GM18907 (cell line): ENCODE results near the gene ZFP28.

Source experiments
- ATAC-seq: cut with Tn5 transposase; IDR thresholded peaks from one replicate; pipeline ENCODE4 v1.9.1; 2021; ENCODE audit warnings: mild to moderate bottlenecking, moderate library complexity; ENCODE audit not compliant: unreplicated experiment

The ZFP28 gene

DNA sequence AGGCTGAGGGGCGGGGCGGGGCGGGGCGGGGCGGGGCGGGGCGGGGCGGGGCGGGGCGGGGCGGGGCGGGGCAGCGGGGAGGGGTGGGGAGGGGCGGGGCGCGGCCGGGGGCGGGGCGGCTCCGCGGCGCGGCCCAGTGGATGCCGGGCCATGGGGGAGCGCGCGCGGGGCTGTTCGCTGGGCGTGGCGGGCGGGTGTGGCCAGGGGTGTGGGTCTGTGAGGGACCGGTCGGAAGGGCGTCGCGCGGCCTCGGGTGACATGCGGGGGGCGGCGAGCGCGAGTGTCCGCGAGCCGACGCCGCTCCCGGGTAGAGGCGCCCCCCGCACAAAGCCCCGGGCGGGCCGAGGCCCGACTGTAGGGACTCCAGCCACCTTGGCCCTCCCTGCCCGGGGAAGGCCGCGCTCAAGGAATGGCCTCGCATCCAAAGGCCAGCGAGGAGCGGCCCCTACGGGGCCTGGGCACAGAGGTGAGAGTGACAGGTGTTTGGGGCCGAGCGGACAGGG lies at the start of gene ZFP28:
Gene ZFP28, plus strand, starts transcription at position 188 of the 503 bp plus-strand sequence. Its CDS starts 71 bp downstream, at position 259.
- ATAC-seq: peak; percentile 42

DNA sequence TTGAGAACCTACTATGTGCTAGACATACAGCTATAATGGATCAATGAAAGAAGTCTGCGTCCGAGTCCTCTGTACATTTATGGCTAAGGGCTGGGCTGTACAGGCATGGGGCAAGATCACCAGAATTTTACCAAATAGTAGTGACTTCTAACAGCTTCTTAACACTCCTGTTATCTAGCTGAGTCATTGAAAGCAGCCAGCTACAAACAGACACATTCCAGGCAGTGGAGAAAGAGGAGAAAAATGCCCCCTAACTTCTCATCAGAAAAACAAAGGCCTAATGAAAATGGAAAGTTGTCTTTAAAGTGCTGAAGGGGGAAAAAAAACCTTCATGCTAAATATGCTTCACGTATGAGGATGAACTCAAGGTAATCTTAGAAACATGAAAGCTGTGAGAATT lies 47.3 kb upstream of the ZFP28 start:
- ATAC-seq: no peak

DNA sequence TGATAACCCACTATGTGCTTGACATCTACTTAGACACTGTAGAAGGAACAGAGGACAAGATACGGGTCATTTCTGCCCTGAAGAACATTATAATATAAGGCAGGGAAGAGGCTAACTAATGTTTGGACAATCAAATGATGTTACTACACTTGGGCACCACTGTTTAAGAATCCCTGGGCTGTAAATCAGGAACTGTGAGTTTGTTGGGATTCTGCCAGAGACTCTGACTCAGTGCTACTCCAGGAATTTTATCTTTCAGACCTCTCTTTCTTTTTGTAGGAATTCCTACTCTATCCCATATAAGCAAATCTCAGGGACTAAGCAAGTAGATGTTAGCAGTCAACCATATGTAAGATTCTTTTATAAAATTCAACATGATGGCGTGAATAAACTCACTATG lies 34.2 kb upstream of the ZFP28 start:
- ATAC-seq: no peak

DNA sequence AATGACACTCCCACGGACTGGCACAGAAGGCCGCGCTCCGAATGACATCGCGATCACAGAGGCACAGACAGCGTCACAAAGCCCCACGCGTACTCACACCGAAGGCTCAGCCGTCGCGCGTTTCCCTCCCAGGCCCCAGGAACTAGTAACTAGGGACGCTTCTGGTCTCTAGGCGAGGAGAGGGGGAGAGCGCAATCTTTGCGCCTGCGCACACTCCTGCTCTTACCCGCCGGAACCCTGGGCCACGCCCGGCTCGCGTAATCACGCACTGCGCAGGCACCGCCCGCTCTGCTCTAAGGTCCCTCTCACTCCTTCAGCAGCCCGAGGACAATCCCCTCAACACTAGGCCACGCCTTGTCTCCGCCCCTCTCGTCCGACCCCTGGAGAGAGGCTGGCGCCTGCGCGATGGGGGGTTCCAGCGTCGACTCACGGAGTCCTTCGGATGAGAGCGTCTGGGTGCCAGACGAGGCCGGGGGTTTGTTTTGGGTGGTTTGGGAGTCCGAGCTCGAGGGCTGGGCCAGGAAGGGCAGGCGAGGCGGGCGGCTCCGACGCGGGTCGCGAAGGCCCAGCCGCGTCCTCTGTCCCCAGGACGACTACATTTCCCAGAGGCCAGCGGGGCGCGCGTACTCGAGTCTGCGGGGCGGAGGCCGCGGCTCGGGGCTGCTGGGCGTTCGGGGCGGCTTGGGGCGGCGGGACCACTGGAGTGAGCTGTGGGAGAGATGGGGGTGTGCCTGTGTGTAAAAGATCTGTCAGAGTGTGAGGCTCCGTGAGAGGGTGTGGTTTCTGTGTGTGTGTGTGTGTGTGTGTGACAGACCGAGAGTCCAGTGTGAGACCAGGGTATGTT lies 31.1 kb upstream of the ZFP28 start, which contains the start of gene ZNF471:
Gene ZNF471, plus strand, starts transcription at position 410 of the 844 bp plus-strand sequence. CDS start 3,717 bp downstream, outside the sequence.
- no peak for ATAC-seq

DNA sequence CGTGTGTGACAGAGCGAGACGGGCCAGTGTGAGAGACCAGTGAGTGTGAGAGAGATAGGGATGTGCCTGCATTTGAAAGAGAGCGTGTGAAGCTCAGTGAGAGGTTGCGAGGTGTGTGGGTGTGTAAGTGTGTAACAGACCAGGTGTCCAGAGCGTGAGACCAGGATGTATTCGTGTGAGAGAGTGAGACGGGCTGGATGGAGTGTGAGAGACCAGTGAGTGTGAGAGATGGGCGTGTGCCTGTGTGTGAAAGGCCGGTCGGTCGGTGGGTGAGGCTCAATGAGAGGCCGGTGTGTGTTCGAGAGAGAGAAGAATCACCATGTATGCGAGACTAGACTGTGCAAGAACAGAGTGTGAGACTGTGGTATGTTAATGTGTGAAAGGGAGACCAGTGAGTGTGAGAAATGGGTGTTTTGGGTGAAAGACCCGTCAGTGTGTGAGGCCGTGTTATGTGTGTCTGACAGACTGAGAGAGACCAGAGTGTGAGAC lies 30.4 kb upstream of the ZFP28 start:
- ATAC-seq: no peak

DNA sequence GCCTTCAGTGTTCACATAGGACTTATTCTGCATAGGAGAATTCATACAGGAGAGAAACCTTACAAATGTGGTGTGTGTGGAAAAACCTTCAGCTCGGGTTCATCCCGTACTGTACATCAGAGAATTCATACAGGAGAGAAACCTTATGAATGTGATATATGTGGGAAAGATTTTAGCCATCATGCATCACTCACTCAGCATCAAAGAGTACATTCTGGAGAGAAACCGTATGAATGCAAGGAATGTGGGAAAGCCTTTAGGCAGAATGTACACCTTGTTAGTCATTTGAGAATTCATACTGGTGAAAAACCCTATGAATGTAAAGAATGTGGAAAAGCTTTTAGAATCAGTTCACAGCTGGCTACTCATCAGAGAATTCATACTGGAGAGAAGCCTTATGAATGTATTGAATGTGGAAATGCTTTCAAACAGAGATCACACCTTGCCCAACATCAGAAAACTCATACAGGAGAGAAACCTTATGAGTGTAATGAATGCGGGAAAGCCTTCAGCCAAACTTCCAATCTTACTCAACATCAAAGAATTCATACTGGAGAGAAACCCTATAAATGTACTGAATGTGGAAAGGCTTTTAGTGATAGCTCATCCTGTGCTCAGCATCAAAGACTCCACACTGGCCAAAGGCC lies 13.4 kb upstream of the ZFP28 start:
- ATAC-seq: no peak

DNA sequence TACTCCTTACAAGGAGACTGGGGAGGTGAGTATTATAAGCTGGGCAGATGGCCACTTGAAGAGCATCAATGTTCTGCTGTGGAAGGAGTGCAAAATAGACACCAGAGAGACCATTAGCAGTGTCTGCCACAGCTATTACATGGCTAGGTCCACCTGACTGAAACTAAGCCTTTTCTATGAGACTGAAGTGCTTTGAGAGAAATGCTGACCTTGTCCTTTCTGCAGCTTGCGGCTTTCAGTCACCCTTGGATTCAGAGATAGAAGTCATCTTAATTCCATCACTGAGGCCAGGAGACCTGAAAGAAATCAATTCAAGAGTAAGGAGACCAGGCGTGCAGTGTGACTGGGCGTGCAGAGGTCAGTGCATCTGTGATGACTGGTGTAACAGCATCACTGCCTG lies 1.3 kb upstream of the ZFP28 start:
- ATAC-seq: no peak

DNA sequence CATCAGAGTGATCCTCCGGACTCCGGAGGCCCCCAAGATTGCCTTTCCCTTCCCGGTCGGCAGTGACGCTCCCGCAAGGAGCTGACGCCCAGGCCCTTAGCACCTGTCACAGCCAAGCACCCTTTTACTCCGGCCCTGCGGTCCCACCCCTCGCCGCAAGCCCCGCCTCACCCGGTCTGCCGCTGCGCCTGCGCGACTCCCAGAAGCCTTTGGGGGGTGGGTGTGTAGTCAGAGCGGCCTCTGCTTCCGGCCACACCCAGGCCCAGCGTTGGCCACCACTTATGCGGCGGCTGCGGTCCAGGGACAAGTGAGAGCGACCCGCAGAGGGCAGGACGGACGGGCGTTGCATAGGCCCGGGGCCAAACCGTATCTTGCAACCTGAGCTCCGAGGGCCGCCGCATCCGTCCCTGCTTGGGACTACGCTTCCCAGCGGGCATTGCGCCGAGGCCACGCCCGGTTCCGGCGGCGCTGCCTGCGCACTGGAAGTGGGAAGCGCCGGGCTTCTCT lies 441 bp upstream of the ZFP28 start:
- peak; percentile 82 for ATAC-seq

DNA sequence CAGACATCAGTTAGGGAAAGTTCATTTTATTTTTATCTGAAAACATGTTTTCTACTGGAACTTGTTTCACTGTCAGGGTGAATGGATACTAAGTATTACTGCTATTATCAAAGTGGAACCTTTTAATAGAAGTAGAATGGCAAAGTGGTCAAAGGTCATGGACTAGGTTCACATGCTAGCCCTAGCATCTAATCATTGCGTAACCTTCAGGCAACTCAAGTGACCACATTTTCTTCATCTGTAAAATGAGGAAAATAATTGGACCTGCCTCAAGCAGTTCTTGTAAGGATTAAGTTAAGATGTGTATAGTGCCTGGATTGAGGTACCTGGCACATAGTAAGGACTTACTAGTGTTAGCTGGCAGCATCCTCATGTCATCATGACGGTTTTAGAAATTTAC lies 5.0 kb downstream of the ZFP28 start:
- no peak for ATAC-seq

DNA sequence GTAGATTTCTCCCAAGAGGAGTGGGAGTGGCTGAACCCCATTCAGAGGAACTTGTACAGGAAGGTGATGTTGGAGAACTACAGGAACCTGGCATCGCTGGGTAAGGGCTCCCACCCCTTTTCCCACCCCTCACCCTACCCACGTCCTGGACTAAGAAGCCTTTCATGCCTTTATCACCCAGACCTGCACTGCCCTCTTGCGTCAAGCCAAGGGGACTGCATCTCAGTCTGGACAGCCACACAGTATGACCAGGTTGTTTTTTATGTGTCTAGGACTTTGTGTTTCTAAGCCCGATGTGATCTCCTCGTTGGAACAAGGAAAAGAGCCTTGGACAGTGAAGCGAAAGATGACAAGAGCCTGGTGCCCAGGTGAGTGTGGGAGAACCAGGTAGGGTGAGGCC lies 8.8 kb downstream of the ZFP28 start:
- ATAC-seq: no peak

DNA sequence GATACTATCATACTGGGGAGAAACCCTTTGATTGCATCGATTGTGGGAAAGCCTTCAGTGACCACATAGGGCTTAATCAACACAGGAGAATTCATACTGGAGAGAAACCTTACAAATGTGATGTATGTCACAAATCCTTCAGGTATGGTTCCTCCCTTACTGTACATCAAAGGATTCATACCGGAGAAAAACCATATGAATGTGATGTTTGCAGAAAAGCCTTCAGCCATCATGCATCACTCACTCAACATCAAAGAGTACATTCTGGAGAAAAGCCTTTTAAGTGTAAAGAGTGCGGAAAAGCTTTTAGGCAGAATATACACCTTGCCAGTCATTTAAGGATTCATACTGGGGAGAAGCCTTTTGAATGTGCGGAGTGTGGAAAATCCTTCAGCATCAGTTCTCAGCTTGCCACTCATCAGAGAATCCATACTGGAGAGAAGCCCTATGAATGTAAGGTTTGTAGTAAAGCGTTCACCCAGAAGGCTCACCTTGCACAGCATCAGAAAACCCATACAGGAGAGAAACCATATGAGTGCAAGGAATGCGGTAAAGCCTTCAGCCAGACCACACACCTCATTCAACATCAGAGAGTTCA lies 15.6 kb downstream of the ZFP28 start:
- ATAC-seq: no peak

DNA sequence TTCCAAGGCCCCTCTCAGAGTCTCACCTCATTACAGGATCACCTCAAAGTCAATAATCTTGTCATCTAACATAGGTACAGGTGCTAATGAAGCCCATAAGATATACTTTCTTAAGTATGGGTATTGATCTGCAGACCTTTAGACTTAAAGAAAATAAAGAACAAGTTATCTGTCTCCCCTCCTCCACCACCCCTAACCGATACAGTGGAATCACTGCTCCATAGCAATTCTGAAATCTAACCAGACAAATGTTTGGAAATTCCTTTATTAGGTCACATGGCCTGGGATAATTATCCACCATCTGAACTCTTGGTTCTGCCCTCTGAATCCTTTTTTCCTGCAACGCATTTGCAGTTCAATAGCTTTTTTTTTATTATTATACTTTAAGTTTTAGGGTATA lies 24.0 kb downstream of the ZFP28 start:
- ATAC-seq: no peak

DNA sequence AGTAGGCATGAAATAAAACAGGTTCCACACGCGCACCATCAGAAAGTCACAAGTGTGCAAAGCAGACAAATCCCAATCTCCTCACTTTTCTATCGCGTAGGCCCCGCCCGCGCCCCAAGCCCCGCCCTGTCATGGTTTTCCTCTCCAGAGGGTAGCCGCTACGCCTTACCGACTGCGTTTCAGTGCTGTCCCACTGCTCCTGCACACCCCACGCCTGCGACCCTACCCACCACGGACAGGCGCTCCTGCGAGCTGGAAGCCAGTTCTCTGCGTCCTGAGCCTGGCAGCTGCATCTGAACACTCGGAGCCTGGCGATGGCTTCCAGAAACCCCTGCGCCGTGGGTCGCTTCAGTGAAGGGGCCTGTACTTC lies 28.1 kb downstream of the ZFP28 start:
- ATAC-seq: peak; percentile 32

DNA sequence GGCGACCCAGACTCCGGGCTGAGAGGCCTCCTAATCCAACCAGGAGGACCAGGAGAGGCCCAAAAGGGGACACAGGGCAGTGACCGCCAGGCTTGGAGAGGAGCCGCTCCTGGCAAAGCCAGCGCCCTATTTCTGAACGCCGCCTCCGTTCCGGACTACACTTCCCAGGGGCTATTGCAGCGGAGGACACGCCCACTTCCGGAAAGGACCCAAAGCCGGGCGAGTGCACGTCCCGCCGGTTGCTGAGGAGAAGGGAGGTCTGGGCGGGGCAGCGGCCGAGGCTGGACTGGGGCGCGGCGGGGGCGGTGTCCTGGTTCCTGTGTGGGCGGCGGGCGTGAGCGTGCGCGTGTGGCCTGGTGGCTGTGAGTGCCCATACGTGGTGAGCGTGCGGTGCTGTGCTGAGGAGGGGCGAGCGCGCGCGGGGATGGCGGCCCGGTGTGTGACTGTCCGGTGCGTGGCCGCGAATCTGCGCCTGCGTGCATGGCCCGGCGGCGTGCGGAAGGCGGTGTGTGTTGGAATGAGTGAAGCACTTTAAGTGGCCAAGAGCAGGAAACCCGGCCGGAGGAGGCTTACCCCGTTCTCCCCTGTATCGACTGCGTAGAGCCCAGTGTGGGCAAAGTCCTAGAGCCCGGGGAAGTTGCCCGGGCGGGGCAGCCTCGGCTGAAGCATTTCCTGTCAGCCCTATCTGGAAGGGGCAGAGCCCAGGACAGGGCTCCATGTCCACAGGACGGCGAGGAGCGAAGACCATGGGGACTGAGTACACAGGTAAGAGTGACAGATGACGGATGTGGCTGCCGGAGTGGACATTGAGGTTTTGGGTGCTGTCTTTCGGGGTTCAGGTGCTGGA lies 28.7 kb downstream of the ZFP28 start, which contains the start of gene ZNF470:
Gene ZNF470, plus strand, starts transcription at position 195 of the 847 bp plus-strand sequence. CDS start 2,844 bp downstream, outside the sequence.
- peak; percentile 97 for ATAC-seq

DNA sequence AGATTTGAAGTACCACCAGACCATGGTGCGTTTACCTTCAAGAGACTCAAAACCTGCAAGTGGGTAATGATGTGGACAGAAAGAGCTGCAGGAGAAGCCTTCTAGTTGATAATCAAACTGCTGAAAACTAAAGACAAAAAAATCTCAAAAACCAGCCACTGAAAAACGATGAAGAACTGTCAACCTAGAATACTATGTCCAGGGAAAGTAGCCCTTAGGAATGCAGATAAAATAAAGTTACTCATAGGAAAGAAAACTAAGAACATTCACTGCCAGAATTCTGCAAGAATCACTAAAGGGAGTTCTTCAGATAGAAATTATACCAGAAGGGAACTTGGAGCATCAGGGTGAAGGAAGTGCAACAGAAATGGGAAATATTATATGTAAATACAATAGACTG lies 33.8 kb downstream of the ZFP28 start:
- no peak for ATAC-seq

DNA sequence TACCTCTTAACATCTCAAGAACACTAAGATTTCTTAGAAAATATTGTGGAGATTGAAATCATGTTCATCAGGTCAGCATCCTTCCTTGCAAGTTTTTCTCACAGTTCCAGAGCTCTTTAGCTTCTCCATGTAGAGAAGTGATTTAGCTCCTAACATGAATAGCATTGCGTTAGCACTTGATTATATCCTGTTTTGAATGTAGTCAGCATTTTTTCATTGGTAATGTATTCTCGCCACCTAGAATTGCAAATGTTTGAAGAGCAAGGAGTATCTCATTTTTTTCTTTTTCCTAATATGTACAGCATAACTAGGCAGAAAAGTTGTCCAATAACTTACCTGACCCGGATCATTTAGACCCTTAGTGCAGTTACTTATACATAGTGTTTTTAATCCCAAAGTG lies 35.2 kb downstream of the ZFP28 start:
- ATAC-seq: no peak

DNA sequence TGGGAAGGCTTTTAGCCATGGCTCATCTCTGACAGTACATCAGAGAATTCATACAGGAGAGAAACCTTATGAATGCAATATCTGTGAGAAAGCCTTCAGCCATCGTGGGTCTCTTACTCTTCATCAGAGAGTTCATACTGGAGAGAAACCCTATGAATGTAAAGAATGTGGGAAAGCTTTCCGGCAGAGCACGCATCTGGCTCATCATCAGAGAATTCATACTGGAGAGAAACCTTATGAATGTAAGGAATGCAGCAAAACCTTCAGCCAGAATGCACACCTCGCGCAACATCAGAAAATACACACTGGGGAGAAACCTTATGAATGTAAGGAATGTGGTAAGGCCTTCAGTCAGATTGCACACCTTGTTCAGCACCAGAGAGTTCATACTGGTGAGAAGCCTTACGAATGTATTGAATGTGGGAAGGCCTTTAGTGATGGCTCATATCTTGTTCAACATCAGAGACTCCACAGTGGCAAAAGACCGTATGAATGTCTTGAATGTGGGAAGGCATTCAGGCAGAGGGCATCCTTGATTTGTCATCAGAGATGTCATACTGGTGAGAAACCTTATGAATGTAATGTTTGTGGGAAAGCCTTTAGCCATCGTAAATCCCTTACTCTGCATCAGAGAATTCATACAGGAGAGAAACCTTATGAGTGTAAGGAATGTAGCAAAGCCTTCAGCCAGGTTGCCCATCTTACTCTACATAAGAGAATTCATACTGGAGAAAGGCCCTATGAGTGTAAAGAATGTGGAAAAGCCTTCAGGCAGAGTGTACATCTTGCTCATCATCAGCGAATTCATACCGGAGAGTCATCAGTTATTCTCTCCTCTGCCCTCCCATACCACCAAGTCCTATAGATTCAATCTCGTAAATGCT lies 39.2 kb downstream of the ZFP28 start:
- no peak for ATAC-seq

DNA sequence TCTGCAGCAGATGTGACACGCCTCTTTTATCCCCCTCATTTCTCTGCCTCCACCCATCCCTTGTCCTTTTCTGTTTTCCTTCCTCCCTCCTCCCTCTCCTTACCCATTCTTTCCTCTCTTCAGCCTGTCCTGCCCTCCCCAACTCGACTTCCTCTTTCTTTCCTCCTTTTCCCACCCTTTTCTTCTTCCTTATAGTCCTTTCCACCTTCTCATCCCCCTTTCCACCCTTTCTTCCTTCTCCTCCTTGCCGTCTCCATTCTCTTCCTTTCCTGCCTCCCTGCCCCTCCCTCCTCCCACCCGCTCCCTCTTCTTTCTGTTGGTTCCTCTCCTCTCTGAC lies 55.7 kb downstream of the ZFP28 start:
- no peak for ATAC-seq

DNA sequence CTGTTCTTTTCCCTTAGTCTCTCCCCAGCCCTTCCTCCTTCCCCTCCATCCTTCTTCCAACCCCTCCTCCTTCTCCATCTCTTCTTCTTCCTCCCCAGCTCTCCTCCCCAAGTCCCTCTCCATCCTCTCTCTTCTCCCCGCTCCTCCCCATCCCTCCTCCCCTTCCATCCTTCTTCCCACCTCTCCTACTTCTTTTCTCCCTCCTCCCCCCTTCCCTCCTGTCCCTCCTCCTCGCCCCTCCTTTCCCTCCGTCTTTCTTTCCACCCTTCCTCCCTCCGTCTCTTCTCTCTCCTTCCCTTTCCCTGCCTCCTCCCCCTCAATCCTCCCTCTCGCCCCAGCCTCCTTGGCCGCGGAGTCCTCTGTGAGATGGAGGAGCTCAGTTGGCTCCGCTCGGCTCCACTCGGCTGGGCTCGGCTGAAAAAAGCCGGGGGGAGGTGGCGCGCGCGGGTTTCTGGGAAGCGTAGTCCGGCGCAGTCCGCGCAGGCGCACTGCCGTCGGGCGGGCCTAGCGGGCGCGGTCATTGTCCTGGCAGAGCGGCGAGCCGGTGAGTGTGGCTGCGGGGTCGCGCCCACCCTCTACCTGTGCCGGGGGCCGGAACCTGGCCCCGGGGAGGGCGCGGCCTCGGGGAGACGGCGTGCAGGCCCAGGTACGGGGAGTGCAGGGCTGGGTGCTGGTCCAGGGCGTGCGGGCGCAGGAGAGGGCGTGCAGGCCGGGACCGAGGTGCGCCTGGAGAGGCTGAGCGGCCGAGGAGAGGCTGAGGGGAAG lies 56.2 kb downstream of the ZFP28 start, which contains the start of gene ZNF71:
Gene ZNF71, plus strand, starts transcription at position 520 of the 765 bp plus-strand sequence. CDS start 6,257 bp downstream, outside the sequence.
- peak; percentile 92 for ATAC-seq
